Osteoblast (primary cell): ENCODE results near the gene HSPA1L. TPM values are rescaled to one million over a fixed set of nuclear protein-coding genes. Genes with fewer than 3 reads are reported as not detected.

Source experiments
- DNase-seq: peaks from one replicate; pipeline ENCODE4 v3.0.0; 2011; ENCODE audit warnings: low spot score, mixed read lengths; ENCODE audit not compliant: insufficient read length; ENCODE audit errors: missing footprints
- H2AFZ ChIP-seq: 2 replicates; pipeline ENCODE4 v1.6.0; 2011; ENCODE audit warnings: mild to moderate bottlenecking, low read length
- H3K27ac ChIP-seq: 2 replicates; pipeline ENCODE4 v1.5.1; 2011; ENCODE audit warnings: mild to moderate bottlenecking, low read depth, low read length, moderate library complexity
- H3K27me3 ChIP-seq: 2 replicates; pipeline ENCODE4 v1.6.0; 2012; ENCODE audit warnings: mild to moderate bottlenecking, control low read depth, inconsistent platforms, low read length, moderate library complexity; ENCODE audit not compliant: insufficient read depth
- H3K36me3 ChIP-seq: 2 replicates; pipeline ENCODE4 v1.5.1; 2011; ENCODE audit warnings: mild to moderate bottlenecking, low read length, control low read depth, moderate library complexity; ENCODE audit not compliant: insufficient read depth
- H3K4me1 ChIP-seq: 2 replicates; pipeline ENCODE4 v1.5.1; 2011; ENCODE audit warnings: mild to moderate bottlenecking, low read length, control low read depth, moderate library complexity; ENCODE audit not compliant: insufficient read depth
- H3K4me2 ChIP-seq: 2 replicates; pipeline ENCODE4 v1.6.0; 2011; ENCODE audit warnings: mild to moderate bottlenecking, low read length; ENCODE audit not compliant: insufficient read depth
- H3K4me3 ChIP-seq: fragments of 200-600 bp; sonication (generic); 3 replicates; pipeline ENCODE4 v1.5.1; 2012; ENCODE audit warnings: mild to moderate bottlenecking, low read length, inconsistent platforms; ENCODE audit not compliant: insufficient read depth
- H3K79me2 ChIP-seq: 2 replicates; pipeline ENCODE4 v1.6.0; 2012; ENCODE audit warnings: mild to moderate bottlenecking, low read length, control low read depth, inconsistent platforms; ENCODE audit not compliant: insufficient read depth
- H3K9me3 ChIP-seq: 2 replicates; pipeline ENCODE4 v1.5.1; 2011; ENCODE audit warnings: low read depth, low read length, control low read depth
- H4K20me1 ChIP-seq: 2 replicates; pipeline ENCODE4 v1.6.0; 2012; ENCODE audit warnings: mild to moderate bottlenecking, low read length, control low read depth; ENCODE audit not compliant: insufficient read depth
- total RNA-seq: library from RNA; depleted of rRNA; stranded (reverse); fragments of >200 nt; gene quantifications from 2 replicates; pipeline ENCODE4 v1.2.3, GENCODE V29; 2012
- TF ChIP-seq, protein P1 (sequence below): IDR thresholded peaks from 2 replicates; pipeline ENCODE4 v1.5.1; 2011; ENCODE audit warnings: mild to moderate bottlenecking, low read depth, low read length, moderate library complexity; ENCODE audit errors: extremely low read depth

Gene HSPA1L
- total RNA-seq, 1 donor, result 0.72 TPM

DNA sequence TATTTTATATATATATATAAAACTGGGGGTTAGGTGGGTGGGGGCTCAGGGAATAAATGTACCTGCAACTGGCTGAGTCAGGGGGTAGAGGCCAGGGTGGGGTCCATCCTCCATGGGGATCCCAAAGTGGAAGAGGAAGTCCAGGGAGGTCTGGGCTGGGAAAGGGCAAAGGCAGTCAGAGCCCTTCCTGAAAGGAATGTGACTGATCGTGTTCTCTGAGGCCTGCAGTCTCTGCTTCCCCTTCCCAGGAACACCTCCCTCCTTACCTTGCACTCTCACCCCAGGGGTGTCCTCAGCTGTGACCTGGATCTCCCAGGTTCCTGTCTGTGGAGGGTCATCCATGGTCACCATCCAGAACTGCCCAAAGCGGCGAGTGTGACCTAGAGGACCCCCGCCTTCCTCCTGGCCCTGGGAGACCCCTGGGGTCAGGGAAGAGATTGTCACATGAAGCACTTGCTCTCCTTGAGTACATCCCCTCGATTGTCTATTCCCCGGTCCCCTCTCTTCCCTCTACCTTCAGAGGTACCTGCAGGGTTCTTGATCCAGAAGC lies 47.9 kb downstream of the HSPA1L start:
- TF ChIP-seq, protein P1, sequence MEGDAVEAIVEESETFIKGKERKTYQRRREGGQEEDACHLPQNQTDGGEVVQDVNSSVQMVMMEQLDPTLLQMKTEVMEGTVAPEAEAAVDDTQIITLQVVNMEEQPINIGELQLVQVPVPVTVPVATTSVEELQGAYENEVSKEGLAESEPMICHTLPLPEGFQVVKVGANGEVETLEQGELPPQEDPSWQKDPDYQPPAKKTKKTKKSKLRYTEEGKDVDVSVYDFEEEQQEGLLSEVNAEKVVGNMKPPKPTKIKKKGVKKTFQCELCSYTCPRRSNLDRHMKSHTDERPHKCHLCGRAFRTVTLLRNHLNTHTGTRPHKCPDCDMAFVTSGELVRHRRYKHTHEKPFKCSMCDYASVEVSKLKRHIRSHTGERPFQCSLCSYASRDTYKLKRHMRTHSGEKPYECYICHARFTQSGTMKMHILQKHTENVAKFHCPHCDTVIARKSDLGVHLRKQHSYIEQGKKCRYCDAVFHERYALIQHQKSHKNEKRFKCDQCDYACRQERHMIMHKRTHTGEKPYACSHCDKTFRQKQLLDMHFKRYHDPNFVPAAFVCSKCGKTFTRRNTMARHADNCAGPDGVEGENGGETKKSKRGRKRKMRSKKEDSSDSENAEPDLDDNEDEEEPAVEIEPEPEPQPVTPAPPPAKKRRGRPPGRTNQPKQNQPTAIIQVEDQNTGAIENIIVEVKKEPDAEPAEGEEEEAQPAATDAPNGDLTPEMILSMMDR, result no peak
- no peaks in the 10 kb centered on the region for H3K9me3 ChIP-seq
- no peak overlapping the region for H3K27ac ChIP-seq
- H2AFZ ChIP-seq, result no peak overlapping the region
- DNase-seq, result peak; percentile 61
- peaks cover 4% of the 10 kb centered on the region for H3K4me1 ChIP-seq
- no peaks in the 10 kb centered on the region for H3K27me3 ChIP-seq
- H3K36me3 ChIP-seq, result peaks cover 3% of the 10 kb centered on the region
- no peak overlapping the region for H3K4me2 ChIP-seq
- H4K20me1 ChIP-seq, result no peaks in the 10 kb centered on the region
- H3K4me3 ChIP-seq, result no peak overlapping the region
- H3K79me2 ChIP-seq, result no peaks in the 10 kb centered on the region

DNA sequence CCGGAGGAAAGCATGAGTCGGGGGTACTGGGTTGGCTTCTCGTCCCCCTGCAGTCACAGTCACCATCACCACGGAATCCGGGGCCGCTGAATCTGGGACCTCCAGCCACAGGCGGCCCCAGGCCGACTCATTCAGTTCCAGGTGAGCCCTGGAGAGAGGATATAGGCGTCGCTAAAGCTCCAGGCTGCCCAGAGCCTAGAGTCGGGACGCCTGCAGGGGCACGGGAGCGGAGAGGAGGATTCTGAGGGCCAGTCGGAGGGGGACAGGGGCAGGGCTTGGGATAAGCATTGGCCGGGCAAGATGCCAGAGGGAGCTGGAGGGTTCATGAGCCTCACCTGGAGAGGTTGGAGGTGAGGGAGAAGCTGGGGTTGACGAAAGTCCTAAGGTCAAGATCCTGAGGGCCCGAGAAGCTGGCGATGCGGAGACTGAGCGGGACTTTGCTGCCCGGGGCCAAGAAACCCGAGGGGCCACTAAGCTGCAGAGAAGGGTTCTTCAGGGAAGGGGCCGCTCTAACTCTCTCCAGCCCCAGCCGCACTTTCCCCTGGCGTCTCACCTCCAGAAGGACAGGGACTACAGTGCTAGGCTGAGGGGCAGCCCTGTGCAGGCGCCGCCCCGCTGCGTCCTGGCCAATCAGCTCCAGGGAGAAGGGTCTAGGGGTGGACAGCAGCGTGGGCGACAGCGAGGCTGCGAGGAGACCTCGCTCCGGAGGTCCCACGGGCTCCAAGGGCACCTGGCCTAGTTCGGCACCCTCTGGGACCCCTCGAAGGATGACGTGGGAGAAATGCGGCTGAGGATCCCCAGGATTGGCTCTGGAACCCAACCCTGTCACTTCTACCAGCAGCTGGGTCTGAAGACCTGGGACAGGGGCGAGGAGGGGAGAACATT lies 48.9 kb downstream of the HSPA1L start:
- Histone ChIP-seq H3K4me3 (peak overlapping the region; percentile 65), H4K20me1 (no peaks in the 10 kb centered on the region), H3K79me2 (no peaks in the 10 kb centered on the region), H2AFZ (peak overlapping the region; percentile 84), H3K27me3 (no peaks in the 10 kb centered on the region), H3K27ac (no peak overlapping the region), H3K4me1 (peaks cover 4% of the 10 kb centered on the region), H3K4me2 (peak overlapping the region; percentile 83), H3K36me3 (peaks cover 9% of the 10 kb centered on the region), H3K9me3 (no peaks in the 10 kb centered on the region)
- peak; percentile 74 for DNase-seq
- TF ChIP-seq, protein P1, result no peak

DNA sequence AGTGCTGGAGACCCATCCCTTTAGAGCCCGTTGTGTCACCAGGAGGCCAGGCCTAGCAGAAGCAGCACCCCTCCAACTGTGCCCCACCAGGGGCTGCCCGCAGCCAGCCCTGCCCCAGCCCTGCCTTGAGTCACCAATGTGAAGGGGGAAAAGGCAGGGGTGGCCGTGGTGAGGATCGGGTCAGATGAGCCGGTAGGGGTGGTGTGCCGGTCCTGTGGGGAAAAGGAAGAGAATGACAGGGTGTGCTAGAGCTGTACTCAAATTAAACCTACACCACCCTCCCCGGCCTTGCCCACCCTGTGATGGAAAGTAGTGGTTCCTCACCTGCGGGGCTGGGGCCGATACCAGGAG lies 49.5 kb downstream of the HSPA1L start:
- Histone ChIP-seq H4K20me1 (no peaks in the 10 kb centered on the region), H3K27me3 (no peaks in the 10 kb centered on the region), H2AFZ (no peak overlapping the region), H3K9me3 (no peaks in the 10 kb centered on the region), H3K4me3 (no peak overlapping the region), H3K4me2 (no peak overlapping the region), H3K4me1 (peaks cover 4% of the 10 kb centered on the region), H3K27ac (no peak overlapping the region), H3K36me3 (peaks cover 11% of the 10 kb centered on the region), H3K79me2 (no peaks in the 10 kb centered on the region)
- no peak for DNase-seq
- TF ChIP-seq, protein P1, result no peak

DNA sequence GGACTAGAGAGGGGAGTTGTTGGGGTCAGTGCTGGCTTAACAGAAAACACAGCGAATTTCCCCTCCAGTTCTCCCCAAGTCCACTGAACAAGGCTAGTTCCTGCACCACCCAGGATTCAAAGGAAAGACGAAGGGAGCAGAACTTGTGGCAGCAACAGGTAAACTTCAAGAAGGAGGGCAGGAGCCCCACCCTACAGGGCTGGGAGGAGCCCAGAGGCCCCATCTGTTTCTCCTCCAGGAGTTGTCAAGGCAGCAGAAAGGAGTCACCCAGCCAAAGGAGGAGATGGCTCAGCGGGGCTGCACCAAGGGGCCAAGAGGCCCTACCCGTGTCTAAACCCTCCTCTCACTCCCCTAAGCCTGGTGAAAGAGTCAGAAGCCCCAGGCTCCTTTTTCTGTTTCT lies 50.9 kb downstream of the HSPA1L start:
- Histone ChIP-seq H3K79me2 (no peaks in the 10 kb centered on the region), H2AFZ (no peak overlapping the region), H3K4me2 (no peak overlapping the region), H3K36me3 (peaks cover 22% of the 10 kb centered on the region), H3K27me3 (no peaks in the 10 kb centered on the region), H4K20me1 (no peaks in the 10 kb centered on the region), H3K27ac (no peak overlapping the region), H3K4me1 (peaks cover 4% of the 10 kb centered on the region), H3K4me3 (no peak overlapping the region), H3K9me3 (no peaks in the 10 kb centered on the region)
- TF ChIP-seq, protein P1, result no peak
- no peak for DNase-seq
